GM13976 (cell line): Measurements from ENCODE around the gene ATP1A1.

Experiments
- DNase-seq: peaks from one replicate; pipeline ENCODE4 v3.0.0; 2012; ENCODE audit warnings: low spot score
- CTCF ChIP-seq: IDR thresholded peaks from 2 replicates; pipeline ENCODE4 v1.5.1; 2012; ENCODE audit warnings: borderline replicate concordance, mild to moderate bottlenecking; ENCODE audit not compliant: insufficient read depth; ENCODE audit errors: extremely low read depth, missing control alignments, control extremely low read depth
- in situ Hi-C: fragments of 300-500 bp; cut with MboI; formaldehyde crosslinking; loops from one replicate; pipeline ENCODE4 v1.12.0; 2022; ENCODE audit warnings: low sequenced_read_pairs, mixed read lengths, inconsistent platforms; ENCODE audit not compliant: unreplicated experiment

Gene ATP1A1

GRCh38 chr1:116401646-116402176, 28.7 kb downstream of the ATP1A1 start:
- no peak for TF ChIP-seq CTCF
- in situ Hi-C loops, result no loop called here
- no peak for DNase-seq

- DNase-seq, result no peak
- in situ Hi-C loops, result no loop called here
- no peak for TF ChIP-seq CTCF
Observed at GRCh38 chr1:116402333-116402732, 29.3 kb downstream of the ATP1A1 start.

- no peak for DNase-seq
- no peak for TF ChIP-seq CTCF
- in situ Hi-C loops, result no loop called here
Observed at GRCh38 chr1:116403496-116404136, 30.6 kb downstream of the ATP1A1 start.

GRCh38 chr1:116404699-116405098, 31.7 kb downstream of the ATP1A1 start:
- TF ChIP-seq CTCF, result no peak
- DNase-seq, result no peak
- in situ Hi-C loops, result no loop called here

- in situ Hi-C loops, result no loop called here
Observed at GRCh38 chr1:116405241-116406135, 32.4 kb downstream of the ATP1A1 start.

More at GRCh38 chr1:116405241-116406135, 32.4 kb downstream of the ATP1A1 start:
- TF ChIP-seq CTCF, result no peak
- DNase-seq, result no peak
